Gastroesophageal sphincter (tissue), 4 donors: ENCODE data around the gene GTF2IRD1. TPM values are rescaled to one million over a fixed set of nuclear protein-coding genes. Genes with fewer than 3 reads are reported as not detected.

ENCODE experiments used
- ATAC-seq: fragments of 150-250 bp; one replicate; pipeline ENCODE4 v1.9.1; 2016; ENCODE audit warnings: mild to moderate bottlenecking, moderate library complexity
- H3K27ac ChIP-seq, 4 donors: fragments of 200-600 bp; sonication (generic) in 3 of 4; 1 replicate in 3 of 4; 2 replicates in 1 of 4; pipeline ENCODE4 v1.5.1; 2016 to 2019
- H3K27me3 ChIP-seq: fragments of 200-600 bp; sonication (generic); one replicate; pipeline ENCODE4 v1.5.1; 2019
- H3K36me3 ChIP-seq, 2 donors: fragments of 200-600 bp; sonication (generic); one replicate each; pipeline ENCODE4 v1.5.1; 2019; ENCODE audit warnings: control low read depth in 1 of 2
- H3K4me1 ChIP-seq, 3 donors: fragments of 200-600 bp; sonication (generic); 1 replicate in 2 of 3; 2 replicates in 1 of 3; pipeline ENCODE4 v1.5.1; 2016 to 2019; ENCODE audit warnings: control low read depth in 2 of 3
- H3K4me3 ChIP-seq, 2 donors: fragments of 200-600 bp; sonication (generic); one replicate each; pipeline ENCODE4 v1.5.1; 2019; ENCODE audit warnings: mild to moderate bottlenecking in 1 of 2, moderate library complexity in 1 of 2
- H3K9me3 ChIP-seq, 3 donors: fragments of 200-600 bp; sonication (generic); one replicate each; pipeline ENCODE4 v1.5.1; 2017 to 2019; ENCODE audit warnings: control low read depth in 2 of 3
- EP300 ChIP-seq: sonication (generic); formaldehyde crosslinking; IDR thresholded peaks from one replicate; pipeline ENCODE4 v1.6.1; 2017; ENCODE audit warnings: antibody characterized with exemption, mild to moderate bottlenecking
- POLR2A ChIP-seq, 2 donors: fragments of 450-650 bp; IDR thresholded peaks; one replicate each; pipeline ENCODE4 v1.6.1; 2017; ENCODE audit warnings: antibody characterized with exemption in 2 of 2, mild to moderate bottlenecking in 2 of 2, moderate library complexity in 1 of 2
- POLR2AphosphoS5 ChIP-seq: sonication (generic); formaldehyde crosslinking; IDR thresholded peaks from one replicate; pipeline ENCODE4 v1.6.1; 2017; ENCODE audit warnings: antibody characterized with exemption
- WGBS, 2 donors: methylation state at CpG; one replicate each; pipeline ENCODE4 v1.1.5; 2018; ENCODE audit warnings: low coverage in 1 of 2; 5-methylcytosine and 5-hydroxymethylcytosine counted together
- total RNA-seq, 4 donors: library from RNA; depleted of rRNA; stranded (reverse); fragments of >200 nt; gene quantifications; one replicate each; pipeline ENCODE4 v1.1.0, GENCODE V29; 2016
- TF ChIP-seq, protein P1 (sequence below), 4 experiments: fragments of 200-600 bp in 2 of 4; fragments of 450-650 bp in 2 of 4; sonication (generic) in 1 of 4; IDR thresholded peaks; one replicate each; pipeline ENCODE4 v1.5.1; 2017 to 2019; ENCODE audit warnings: antibody characterized with exemption in 4 of 4, mild to moderate bottlenecking in 2 of 4, moderate library complexity in 2 of 4

GTF2IRD1 gene
- total RNA-seq, 4 donors from 2014 or later, result 21.5 to 49.0 (median 28.2) TPM

- Histone ChIP-seq H3K9me3 (no peaks in the 10 kb centered on the region), H3K4me3 (no peak overlapping the region), H3K36me3 (peaks cover 0 to 35% of the 10 kb centered on the region in 2 donors), H3K27ac (no peak overlapping the region), H3K27me3 (no peaks in the 10 kb centered on the region), H3K4me1 (no peaks in the 10 kb centered on the region)
- 56 to 67% methylated on average over 4 to 5 of the region's 5 CpGs for WGBS, 2 donors
- TF ChIP-seq EP300 (no peak), POLR2AphosphoS5 (no peak), POLR2A (IDR thresholded peaks at IDR 0.05) (no peak)
- TF ChIP-seq, protein P1, sequence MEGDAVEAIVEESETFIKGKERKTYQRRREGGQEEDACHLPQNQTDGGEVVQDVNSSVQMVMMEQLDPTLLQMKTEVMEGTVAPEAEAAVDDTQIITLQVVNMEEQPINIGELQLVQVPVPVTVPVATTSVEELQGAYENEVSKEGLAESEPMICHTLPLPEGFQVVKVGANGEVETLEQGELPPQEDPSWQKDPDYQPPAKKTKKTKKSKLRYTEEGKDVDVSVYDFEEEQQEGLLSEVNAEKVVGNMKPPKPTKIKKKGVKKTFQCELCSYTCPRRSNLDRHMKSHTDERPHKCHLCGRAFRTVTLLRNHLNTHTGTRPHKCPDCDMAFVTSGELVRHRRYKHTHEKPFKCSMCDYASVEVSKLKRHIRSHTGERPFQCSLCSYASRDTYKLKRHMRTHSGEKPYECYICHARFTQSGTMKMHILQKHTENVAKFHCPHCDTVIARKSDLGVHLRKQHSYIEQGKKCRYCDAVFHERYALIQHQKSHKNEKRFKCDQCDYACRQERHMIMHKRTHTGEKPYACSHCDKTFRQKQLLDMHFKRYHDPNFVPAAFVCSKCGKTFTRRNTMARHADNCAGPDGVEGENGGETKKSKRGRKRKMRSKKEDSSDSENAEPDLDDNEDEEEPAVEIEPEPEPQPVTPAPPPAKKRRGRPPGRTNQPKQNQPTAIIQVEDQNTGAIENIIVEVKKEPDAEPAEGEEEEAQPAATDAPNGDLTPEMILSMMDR (IDR thresholded peaks at IDR 0.05), result no peak
- ATAC-seq, result no peak
These were observed 115.0 kb downstream of the GTF2IRD1 start for GRCh38 chr7:74568658-74569057.

DNA sequence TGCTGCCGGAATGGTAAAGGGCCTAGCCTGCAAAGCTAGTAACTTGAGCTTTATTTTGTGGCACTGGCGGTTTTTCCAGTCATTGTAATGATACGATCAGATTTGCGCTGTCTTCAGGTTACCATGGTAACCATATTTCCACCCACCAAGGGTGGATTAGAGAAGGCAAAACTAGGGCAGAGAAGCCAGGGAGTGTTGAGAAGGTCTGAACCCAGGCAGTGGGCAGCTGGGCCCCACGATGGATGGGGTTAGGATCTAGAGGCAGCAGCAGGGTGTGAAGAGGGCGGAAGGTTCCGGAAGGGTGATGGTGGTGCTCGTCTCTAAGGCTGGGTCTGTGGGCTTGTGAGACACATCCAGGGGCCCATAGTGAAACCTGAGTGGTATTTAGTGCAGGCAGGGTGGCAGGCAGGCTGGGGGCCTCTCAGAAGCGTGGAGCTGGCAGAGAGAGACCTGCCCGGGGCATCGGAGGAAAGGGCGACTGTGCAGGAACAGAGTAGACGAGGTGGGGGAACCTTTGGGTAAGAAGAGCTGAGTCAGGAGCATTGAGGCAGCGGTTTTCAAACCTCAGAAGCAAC is 115.9 kb downstream of the GTF2IRD1 start:
- Histone ChIP-seq H3K27me3 (no peaks in the 10 kb centered on the region), H3K4me3 (no peak overlapping the region), H3K36me3 (peaks cover 0 to 26% of the 10 kb centered on the region in 2 donors), H3K4me1 (no peaks in the 10 kb centered on the region), H3K27ac (no peak overlapping the region), H3K9me3 (no peaks in the 10 kb centered on the region)
- no peak for ATAC-seq
- 90 to 93% methylated on average over 8 to 14 of the region's 14 CpGs for WGBS, 2 donors
- TF ChIP-seq, protein P1 (IDR thresholded peaks at IDR 0.05), result no peak
- TF ChIP-seq POLR2A (IDR thresholded peaks at IDR 0.05) (no peak), POLR2AphosphoS5 (no peak), EP300 (no peak)

DNA sequence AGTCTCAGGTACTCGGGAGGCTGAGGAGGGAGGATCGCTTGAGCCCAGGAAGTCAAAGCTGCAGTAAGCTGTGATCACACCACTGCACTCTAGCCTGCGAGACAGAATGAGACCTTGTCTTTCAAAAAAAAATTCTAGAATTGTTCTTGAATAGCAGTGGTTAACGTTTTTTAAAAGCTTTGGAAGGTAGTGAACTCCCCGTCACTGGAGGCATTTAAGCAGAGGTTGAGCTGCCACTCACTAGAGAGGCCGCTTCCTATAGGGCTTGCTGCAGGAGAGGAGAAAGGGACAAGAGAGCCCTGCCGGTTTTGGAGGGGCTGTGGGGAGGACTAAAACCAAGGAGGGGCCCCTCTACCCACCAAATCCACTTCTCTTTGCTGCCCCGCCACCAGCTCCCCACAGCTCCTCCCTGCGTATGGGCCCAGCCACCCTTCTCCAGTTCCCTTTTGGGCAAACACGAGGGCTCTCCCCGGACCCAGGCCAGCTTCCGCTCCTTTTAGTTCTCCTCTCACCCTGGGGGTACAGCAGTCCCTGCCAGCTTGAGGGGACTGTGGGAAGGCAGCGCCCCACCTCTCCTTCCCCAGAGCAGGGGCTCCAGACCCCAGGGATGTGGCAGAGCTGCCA is 116.9 kb downstream of the GTF2IRD1 start:
- Histone ChIP-seq H3K27ac (no peak overlapping the region), H3K4me3 (no peak overlapping the region), H3K9me3 (no peaks in the 10 kb centered on the region), H3K4me1 (no peaks in the 10 kb centered on the region), H3K27me3 (no peaks in the 10 kb centered on the region), H3K36me3 (peaks cover 0 to 15% of the 10 kb centered on the region in 2 donors)
- 94 to 100% methylated on average over 3 to 6 of the region's 13 CpGs for WGBS, 2 donors
- TF ChIP-seq EP300 (no peak), POLR2A (IDR thresholded peaks at IDR 0.05) (no peak), POLR2AphosphoS5 (no peak)
- TF ChIP-seq, protein P1 (IDR thresholded peaks at IDR 0.05), result no peak
- no peak for ATAC-seq

DNA sequence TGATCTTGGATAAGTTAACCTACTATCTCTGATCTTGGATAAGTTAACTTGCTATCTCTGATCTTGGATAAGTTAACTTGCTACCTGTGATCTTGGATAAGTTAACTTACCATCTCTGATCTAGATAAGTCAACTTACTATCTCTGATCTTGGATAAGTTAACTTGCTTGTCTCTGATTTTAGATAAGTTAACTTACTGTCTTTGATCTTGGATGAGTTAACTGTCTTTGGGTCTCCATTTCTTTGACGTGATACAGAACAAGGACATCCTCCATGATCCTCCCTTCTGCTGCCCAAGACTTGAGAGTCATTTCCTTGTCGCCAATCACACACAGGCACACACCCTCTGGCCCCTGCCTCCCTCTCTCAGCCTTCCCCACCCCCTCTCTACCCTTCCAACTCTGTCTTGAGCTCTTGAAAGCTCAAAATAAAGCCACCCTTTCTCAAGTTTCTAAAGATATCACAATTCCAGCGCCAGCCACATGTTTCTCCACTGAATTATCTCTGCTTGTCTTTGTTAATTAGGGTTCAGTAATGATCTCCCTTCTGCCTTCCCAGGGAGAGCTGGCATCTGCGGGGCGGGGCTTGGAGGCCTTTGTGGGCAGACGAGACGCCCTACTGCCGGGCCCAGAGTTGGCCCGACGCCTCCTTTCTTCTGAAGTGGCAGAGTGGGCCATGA is 118.7 kb downstream of the GTF2IRD1 start:
- TF ChIP-seq, protein P1 (IDR thresholded peaks at IDR 0.05), result no peak
- TF ChIP-seq POLR2A (IDR thresholded peaks at IDR 0.05), result no peak
- TF ChIP-seq POLR2AphosphoS5, result no peak
- no peak for TF ChIP-seq EP300
- Histone ChIP-seq H3K36me3 (peaks cover 0 to 14% of the 10 kb centered on the region in 2 donors), H3K27me3 (no peaks in the 10 kb centered on the region), H3K9me3 (no peaks in the 10 kb centered on the region), H3K4me3 (no peak overlapping the region), H3K4me1 (no peaks in the 10 kb centered on the region), H3K27ac (no peak overlapping the region)
- WGBS, 2 donors, result 65 to 73% methylated on average over 1 to 3 of the region's 10 CpGs
- no peak for ATAC-seq
